Measurements from ENCODE around the gene MSI2.

The MSI2 gene

GRCh38 chr17:57548421-57549410, 292.4 kb downstream of the MSI2 start:
- in situ Hi-C loops (cut with MboI; ENCODE audit: low sequenced_read_pairs): no loop called here

GRCh38 chr17:57549468-57549867, 293.1 kb downstream of the MSI2 start:
- in situ Hi-C loops (cut with MboI; ENCODE audit: low sequenced_read_pairs): no loop called here

- in situ Hi-C loops (cut with MboI; ENCODE audit: low sequenced_read_pairs): no loop called here
Measured at GRCh38 chr17:57550016-57550415, 293.7 kb downstream of the MSI2 start.

- in situ Hi-C loops (cut with MboI; ENCODE audit: low sequenced_read_pairs): no loop called here
Measured at GRCh38 chr17:57550668-57551315, 294.5 kb downstream of the MSI2 start.

- in situ Hi-C loops (cut with MboI; ENCODE audit: low sequenced_read_pairs): no loop called here
Measured at GRCh38 chr17:57551321-57552079, 295.2 kb downstream of the MSI2 start.

DNA sequence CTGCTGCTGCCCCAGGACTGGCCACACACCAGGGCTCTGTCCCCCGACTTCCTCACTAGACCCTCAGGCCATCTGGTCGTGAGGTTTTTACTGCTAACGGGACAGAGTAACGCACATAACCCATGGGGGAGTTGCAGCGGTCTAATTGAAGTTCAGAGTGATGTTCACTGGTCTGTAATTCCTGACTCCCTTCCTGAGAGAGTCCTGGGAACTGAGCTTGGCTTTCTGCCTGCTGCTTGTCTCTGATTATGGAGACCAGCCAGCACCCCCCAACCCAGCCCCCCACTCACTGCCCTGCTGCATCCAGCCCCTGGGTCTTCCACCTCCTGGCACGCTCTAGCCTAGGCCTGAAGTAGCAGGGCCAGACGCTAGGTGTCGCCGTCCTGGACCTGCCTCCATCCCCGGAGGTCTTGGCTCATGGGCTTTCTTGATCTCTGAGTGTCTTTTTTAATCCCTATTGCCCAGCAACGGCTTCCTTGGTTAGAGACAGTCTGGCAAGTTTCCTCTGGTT, 295.8 kb downstream of the MSI2 start:
- in situ Hi-C loops (cut with MboI; ENCODE audit: low sequenced_read_pairs): no loop called here

DNA sequence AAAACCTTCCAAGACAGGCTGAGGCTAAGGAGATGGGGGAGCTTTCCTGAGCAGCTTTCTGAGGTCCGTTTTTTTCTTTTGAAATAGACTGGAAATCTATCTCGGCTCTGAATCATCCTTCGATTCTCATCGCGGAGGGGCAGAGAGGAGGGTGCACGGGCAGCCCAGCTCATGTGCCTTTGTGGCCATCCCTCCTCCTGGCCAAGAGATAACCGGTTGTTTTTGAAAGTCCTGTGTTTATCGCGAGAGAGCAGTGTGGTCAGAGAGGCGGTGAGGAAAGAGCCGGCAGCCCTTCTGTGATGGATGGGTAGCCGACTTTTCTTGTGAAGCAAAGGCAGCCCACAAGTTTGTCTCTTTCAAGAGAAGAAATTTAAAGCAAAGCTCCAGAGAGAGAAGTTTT, 297.2 kb downstream of the MSI2 start:
- in situ Hi-C loops (cut with MboI; ENCODE audit: low sequenced_read_pairs): no loop called here

DNA sequence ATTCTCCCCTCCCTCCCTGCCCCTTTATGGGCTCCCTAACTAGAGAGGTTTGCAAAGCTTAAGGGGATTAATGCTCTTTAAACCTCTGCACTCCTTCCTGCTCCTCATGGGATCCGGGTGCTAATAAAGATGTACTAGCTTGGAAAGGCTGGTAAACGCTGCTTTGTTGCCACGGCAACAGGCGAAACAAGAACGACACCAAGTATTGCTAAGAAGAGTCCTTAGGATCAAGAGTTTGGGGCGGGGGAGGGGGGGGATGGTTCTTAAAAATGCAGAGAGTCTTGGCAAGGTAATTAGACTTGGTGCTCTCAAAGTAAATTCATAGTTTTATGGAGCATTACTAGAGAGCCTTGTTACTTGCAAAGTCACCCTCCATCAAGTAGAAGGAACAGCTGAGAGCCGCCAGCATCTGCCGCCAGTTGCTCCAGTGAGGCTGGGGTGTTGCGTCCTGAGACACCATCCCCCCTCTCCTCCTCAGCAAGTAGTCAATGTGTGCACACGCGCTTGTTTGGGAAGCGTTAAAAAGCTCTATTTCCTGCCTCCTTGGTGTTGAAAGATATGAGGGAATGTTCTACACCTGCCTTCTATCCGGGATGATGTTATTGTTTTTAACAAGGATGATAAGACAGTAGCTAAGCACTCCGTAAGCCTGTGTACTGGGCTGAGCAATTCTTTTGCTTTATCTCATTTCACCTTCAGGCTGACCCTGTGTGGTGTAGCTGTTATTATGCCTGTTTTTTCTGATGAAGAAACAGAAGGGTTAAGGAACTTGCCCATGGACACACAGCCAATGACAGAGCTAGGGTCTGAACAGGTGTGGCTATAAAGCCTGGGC, 297.9 kb downstream of the MSI2 start:
- in situ Hi-C loops (cut with MboI; ENCODE audit: low sequenced_read_pairs): no loop called here

GRCh38 chr17:57554826-57555635, 298.7 kb downstream of the MSI2 start:
- in situ Hi-C loops (cut with MboI; ENCODE audit: low sequenced_read_pairs): no loop called here

DNA sequence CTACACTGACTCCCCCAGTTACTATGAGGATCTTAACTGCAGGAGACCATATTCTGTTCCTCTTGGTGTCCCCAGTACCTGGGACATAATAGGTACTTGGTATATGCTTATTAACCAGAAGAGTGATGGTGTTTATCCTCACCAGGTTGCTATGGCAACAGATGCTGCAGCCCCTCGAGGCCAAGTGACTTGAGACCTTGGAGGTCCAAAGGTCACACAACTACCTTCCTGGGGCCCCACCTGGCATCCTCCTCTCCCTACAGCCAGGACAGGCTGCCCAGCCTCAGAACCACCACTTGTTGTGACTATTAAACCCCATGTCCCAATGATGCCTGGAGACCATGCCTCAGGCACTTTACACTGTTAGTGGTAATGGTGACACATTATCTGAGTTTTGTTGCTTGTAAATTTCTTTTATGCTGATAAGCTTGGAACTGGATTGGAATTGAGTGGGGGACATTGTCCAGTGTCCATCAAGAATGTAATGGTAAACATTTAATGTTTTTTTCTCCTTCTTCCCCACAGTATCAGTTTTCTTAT, 299.4 kb downstream of the MSI2 start:
- in situ Hi-C loops (cut with MboI; ENCODE audit: low sequenced_read_pairs): no loop called here

- in situ Hi-C loops (cut with MboI; ENCODE audit: low sequenced_read_pairs): no loop called here
Measured at GRCh38 chr17:57556320-57556719, 300.0 kb downstream of the MSI2 start.

GRCh38 chr17:57556977-57557376, 300.7 kb downstream of the MSI2 start:
- in situ Hi-C loops (cut with MboI; ENCODE audit: low sequenced_read_pairs): no loop called here

DNA sequence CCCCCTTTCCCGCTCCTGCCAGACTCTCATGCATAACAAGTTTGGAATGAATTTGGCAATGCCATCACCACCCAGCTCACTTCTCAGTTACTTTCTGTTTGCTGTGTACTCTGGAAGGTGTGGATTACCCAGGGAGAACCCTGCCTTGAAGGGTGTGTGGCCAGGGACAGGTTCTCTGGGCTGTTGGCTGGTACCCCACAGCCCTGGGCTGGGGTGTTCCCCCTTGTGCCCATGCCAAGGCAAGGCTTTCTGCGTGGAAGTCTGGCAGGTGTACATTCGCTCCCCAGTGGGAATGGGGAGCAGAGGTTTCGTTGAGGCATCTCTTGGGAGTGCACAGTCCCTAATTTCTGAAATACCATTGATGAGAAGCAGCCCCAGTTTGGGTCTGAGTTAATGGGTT, 301.1 kb downstream of the MSI2 start:
- in situ Hi-C loops (cut with MboI; ENCODE audit: low sequenced_read_pairs): no loop called here

DNA sequence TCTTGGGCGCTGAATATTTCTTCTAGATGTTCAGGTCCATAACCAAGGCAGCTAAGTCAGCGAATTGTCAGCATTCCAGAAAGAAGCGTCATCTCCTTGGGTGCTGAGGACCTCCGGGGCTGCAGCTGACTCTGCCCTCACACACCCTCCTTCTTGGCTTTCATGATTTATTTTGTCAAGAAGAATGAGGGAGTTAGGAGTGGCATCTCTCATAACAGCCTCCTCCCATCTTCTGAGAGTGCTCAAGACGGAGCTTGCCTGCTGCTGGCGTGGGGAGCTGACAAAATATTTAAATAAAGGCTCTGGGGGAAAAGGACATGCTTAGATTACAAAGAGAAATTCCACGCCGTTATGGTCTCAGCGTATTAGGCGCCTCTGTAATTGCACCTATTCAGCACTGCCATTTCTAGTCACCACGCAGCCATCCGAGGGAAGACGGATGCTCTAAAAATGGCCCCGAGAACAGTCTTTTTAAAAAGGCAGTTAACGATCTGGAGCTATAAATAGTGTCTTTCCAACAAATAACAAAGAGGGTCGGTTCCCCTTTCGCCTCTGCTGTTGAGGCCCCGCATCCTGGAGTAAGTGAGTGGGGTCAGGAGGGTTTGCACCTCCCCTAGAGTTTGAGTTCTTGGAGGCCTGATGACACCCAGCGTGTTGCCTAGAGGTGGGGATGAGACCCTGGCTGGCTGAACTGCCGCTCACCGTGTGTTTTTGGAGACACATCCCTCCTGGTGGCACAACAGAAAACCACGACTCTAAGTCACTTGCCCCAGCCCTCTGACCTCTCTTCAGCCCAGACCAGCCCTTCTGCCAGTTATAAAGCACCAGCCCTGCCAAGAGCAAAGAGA, 301.7 kb downstream of the MSI2 start:
- in situ Hi-C loops (cut with MboI; ENCODE audit: low sequenced_read_pairs): no loop called here

DNA sequence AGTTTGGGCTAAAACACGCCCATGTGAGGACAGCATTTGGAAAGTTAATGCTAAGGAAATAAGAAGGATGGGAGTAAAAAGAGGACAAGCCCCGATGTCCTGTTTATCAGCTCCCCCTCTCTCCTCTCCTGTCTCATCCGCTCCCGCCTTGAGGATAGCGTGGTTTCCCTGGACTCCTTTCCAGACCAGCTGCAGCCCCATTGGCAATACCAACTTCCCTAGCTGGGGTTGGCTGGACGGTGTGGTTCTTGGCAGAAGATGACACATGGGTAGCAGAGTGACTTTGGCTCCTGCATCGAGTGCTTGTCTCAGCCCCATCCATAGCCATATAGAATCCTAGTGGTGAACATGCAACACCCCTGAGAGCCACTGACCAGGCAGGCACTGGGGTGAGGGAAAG, 302.9 kb downstream of the MSI2 start:
- in situ Hi-C loops (cut with MboI; ENCODE audit: low sequenced_read_pairs): no loop called here

- in situ Hi-C loops (cut with MboI; ENCODE audit: low sequenced_read_pairs): no loop called here
Measured at GRCh38 chr17:57559634-57560318, 303.5 kb downstream of the MSI2 start.

DNA sequence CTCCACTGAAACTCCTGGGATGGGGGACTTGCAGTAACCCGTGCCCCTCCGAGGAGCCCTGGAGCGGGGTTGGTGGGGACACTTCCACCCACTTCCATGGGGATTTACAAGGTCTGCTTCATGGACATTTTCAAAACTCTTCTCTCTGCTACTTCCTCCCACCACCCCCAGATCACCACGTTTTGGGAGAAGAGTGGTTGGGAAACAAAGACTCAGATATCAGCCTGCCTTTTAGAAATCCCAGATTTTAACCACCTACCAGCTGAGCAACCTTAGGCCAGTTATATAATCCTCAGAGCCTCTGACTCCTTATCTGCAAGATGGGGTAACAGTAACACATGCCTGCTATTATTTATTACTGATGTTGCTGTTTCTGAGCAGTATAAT, 304.0 kb downstream of the MSI2 start:
- in situ Hi-C loops (cut with MboI; ENCODE audit: low sequenced_read_pairs): no loop called here
